ENCODE measurements around the gene MMP24.
"Not testable (repeated sequence)": the region's sequence is repeated elsewhere in the genome, so short reads cannot be mapped to it uniquely, and the experiment has no call there.

MMP24 gene

GRCh38 chr20:35253010-35253409 is 26.5 kb downstream of the MMP24 start:
- no peak for DNase-seq (ENCODE audit: extremely low read depth in 1 of 2, low read depth in 1 of 2)

GRCh38 chr20:35254448-35254999 is 28.0 kb downstream of the MMP24 start:
- DNase-seq (ENCODE audit: extremely low read depth in 1 of 2, low read depth in 1 of 2): no peak

DNA sequence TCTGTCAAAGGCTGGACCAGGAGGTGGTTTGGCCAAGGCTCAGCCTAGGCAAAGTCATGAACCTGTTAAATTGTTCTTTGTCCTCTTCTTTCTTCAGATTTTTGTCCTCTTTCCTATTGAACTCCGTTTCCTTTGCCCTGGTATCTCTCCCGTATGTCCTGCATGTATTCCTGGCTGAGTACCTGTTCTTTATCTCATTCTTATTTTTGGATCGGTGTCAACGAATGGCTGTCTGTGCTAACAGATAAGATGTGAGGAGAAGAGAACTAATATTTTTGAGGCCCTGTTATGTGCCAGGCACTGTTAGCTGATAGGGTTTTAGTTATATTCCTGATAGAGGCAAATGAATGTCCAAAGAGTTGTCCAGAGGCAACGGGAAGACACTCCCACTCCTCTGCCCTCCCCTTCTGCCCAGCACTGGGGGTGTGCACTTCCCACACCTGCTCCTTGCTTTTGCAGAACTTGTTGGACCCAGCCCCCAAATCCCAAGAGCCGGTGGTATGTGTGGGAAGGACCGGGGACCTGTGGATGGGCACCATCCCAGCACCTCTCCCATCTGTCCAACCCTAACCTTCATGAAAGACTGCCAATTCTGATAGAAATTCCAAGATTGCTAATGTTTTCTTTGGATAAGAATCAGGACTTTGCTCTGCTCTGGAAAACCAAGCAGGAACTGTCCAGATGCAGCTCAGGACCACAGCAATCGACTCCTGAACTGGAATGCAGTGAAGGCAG is 30.9 kb downstream of the MMP24 start:
- DNase-seq (ENCODE audit: extremely low read depth in 1 of 2, low read depth in 1 of 2): no peak

GRCh38 chr20:35260426-35260825 is 33.9 kb downstream of the MMP24 start:
- no peak for DNase-seq (ENCODE audit: extremely low read depth in 1 of 2, low read depth in 1 of 2)

GRCh38 chr20:35262321-35262720 is 35.8 kb downstream of the MMP24 start:
- not testable (repeated sequence) for DNase-seq (ENCODE audit: extremely low read depth in 1 of 2, low read depth in 1 of 2)

DNA sequence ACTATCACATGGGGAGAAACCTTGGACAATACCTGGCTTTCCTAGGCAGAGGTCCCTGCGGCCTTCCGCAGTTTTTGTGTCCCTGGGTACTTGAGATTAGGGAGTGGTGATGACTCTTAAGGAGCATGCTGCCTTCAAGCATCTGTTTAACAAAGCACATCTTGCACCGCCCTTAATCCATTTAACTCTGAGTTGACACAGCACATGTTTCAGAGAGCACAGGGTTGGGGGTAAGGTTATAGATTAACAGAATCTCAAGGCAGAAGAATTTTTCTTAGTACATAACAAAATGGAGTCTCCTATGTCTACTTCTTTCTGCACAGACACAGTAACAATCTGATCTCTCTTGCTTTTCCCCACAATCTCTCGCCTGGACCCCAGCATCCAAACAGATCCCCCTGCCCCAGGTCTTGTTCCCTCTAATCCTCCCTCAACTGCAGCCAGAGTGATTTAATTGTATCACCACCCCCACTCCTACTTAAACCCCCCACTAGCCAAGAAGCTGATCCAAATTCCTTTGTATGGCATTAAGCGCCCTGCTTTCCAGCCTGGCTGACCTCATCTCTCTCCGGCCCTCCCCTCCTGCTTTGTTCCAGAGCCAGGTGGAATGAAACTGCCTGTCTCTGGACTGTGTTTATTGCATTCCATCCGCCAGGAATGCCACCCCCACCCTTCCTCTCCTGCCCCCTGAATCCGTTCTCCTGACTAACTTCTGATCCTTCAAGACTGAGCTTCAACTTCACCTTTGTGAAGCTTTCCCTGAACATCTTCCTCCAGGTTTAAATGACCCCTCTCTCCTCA is 36.4 kb downstream of the MMP24 start:
- DNase-seq (ENCODE audit: extremely low read depth in 1 of 2, low read depth in 1 of 2): not testable (repeated sequence)

GRCh38 chr20:35263532-35264341 is 37.2 kb downstream of the MMP24 start:
- DNase-seq (ENCODE audit: extremely low read depth in 1 of 2, low read depth in 1 of 2): no peak

- no peak for DNase-seq (ENCODE audit: extremely low read depth in 1 of 2, low read depth in 1 of 2)
Measured at GRCh38 chr20:35264755-35265154, 38.3 kb downstream of the MMP24 start.

GRCh38 chr20:35267092-35267491 is 40.6 kb downstream of the MMP24 start:
- no peak for DNase-seq (ENCODE audit: extremely low read depth in 1 of 2, low read depth in 1 of 2)

DNA sequence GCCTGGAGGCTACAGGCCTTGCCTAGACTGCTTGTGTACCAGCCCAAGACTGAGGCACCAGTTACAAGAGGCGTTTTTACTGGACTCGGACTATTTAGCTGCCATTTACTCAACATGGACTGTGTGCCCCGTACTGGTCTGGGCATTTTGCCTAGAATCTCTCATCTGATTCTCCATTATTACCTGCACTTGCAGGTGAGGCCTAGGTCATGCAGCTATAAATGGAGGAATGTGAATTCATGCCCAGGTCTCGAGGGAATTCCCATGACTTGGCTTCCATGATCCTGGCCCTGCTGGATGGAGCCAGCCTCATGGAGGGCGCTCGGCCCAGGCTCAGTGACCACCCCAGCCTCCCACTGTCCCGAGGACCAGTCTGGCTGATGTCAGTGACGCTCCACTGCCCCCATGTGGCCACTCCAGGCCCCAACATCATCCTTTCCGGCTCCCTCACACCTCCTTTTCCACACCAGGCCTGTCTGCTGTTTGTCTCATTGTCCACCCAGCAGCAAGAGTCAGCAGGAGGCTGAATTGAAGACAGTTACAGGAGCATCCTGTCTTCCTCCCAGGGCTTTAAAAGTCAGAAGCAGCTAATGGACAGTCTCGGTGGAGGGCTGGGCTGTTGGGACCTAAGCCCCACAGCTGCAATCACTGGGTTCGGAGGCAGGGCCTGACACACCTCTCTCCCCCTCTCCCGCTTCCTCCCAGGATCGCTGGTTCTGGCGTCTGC is 42.7 kb downstream of the MMP24 start:
- no peak for DNase-seq (ENCODE audit: extremely low read depth in 1 of 2, low read depth in 1 of 2)

GRCh38 chr20:35270021-35270902 is 43.8 kb downstream of the MMP24 start:
- no peak for DNase-seq (ENCODE audit: extremely low read depth in 1 of 2, low read depth in 1 of 2)

GRCh38 chr20:35271073-35271882 is 44.8 kb downstream of the MMP24 start:
- DNase-seq (ENCODE audit: extremely low read depth in 1 of 2, low read depth in 1 of 2): no peak

GRCh38 chr20:35271904-35272303 is 45.4 kb downstream of the MMP24 start:
- DNase-seq (ENCODE audit: extremely low read depth in 1 of 2, low read depth in 1 of 2): no peak

GRCh38 chr20:35273449-35274171 is 47.1 kb downstream of the MMP24 start:
- DNase-seq (ENCODE audit: extremely low read depth in 1 of 2, low read depth in 1 of 2): no peak

DNA sequence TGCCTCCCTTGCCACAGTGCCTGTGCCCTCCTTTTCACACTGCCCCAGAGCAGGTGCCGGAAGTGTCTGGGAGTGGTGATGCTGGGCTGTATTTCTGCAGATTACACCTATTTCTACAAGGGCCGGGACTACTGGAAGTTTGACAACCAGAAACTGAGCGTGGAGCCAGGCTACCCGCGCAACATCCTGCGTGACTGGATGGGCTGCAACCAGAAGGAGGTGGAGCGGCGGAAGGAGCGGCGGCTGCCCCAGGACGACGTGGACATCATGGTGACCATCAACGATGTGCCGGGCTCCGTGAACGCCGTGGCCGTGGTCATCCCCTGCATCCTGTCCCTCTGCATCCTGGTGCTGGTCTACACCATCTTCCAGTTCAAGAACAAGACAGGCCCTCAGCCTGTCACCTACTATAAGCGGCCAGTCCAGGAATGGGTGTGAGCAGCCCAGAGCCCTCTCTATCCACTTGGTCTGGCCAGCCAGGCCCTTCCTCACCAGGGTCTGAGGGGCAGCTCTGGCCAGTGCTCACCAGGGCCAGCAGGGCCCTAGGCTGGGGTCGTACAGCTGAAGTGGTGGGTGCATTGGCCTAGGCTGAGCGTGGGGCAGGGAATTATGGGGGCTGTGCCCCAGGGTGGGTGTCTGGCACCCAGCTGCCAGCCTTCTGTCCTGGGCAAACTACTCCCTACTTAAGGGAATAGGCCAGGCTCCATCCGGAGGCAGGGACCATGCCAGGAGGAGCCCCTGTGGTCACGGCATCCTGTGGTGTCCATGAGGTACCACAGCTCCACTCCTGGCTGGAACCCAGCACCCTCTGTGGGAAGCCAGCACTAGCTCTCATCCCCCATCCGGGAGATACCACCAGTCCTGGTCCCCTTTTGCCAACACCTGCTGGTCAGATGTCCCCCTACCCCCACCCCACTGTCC is 47.9 kb downstream of the MMP24 start:
- no peak for DNase-seq (ENCODE audit: extremely low read depth in 1 of 2, low read depth in 1 of 2)

DNA sequence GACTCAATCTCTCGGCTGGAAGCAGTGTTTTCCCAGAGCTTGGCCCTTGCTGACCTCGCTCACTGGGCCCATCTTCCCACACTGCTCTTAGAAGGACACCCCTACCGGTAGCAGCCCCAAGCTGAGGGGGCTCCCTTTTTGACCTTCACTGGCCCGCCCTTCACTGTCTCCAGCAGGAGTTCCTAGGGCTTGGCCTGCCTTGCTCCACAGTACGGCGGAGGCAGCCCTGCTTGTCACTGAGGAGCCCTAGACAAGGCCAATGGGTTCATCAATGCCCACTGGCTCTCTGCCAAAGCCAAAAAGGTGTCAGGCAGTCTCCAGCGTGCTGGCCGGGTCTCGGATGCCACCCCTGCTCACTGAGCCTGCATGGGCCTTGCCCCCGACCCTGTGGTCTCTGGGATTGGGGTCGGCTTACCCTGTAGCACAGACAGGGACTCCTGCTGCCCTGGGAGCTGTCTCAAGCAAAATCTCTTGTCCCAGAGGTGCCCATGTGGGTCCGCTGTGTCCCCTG is 49.3 kb downstream of the MMP24 start:
- no peak for DNase-seq (ENCODE audit: extremely low read depth in 1 of 2, low read depth in 1 of 2)

- DNase-seq (ENCODE audit: extremely low read depth in 1 of 2, low read depth in 1 of 2): no peak
Measured at GRCh38 chr20:35276408-35276807, 49.9 kb downstream of the MMP24 start.

Data from stimulated activated CD8-positive, alpha-beta memory T cell treated with anti-CD3 and anti-CD28 coated beads, Interleukin-7, amount 100 ng/mL, for 48 hours (primary cell).